NCI-H2196 (cell line): Measurements from ENCODE around the gene AKNA.
"Not testable (repeated sequence)": the region's sequence is repeated elsewhere in the genome, so short reads cannot be mapped to it uniquely, and the experiment has no call there.

Experiments used
- DNase-seq: peaks from one replicate; lab custom pipeline; 2025; ENCODE audit not compliant: unreplicated experiment; lab: John Stamatoyannopoulos, UW

AKNA gene

GRCh38 chr9:114322831-114323531, 64.8 kb downstream of the AKNA start, which contains the start of gene ORM1:
TSS of gene ORM1 (plus strand) at chr9:114323098. CDS start at chr9:114323134, 36 bp downstream.
- DNase-seq, result not testable (repeated sequence)

- not testable (repeated sequence) for DNase-seq
Measured at GRCh38 chr9:114322160-114322818, 65.5 kb downstream of the AKNA start.

- DNase-seq, result no peak
Measured at GRCh38 chr9:114321759-114322158, 66.0 kb downstream of the AKNA start.

- not testable (repeated sequence) for DNase-seq
Measured at GRCh38 chr9:114320710-114321109, 67.1 kb downstream of the AKNA start.

- DNase-seq, result no peak
Measured at GRCh38 chr9:114319147-114319546, 68.6 kb downstream of the AKNA start.

- no peak for DNase-seq
Measured at GRCh38 chr9:114318416-114318815, 69.4 kb downstream of the AKNA start.

- DNase-seq, result no peak
Measured at GRCh38 chr9:114317665-114318357, 70.0 kb downstream of the AKNA start.

GRCh38 chr9:114316605-114317230, 71.1 kb downstream of the AKNA start:
- DNase-seq, result no peak

- DNase-seq, result no peak
Measured at GRCh38 chr9:114315723-114316363, 71.9 kb downstream of the AKNA start.

- DNase-seq, result no peak
Measured at GRCh38 chr9:114314881-114315722, 72.7 kb downstream of the AKNA start.

GRCh38 chr9:114314256-114314867, 73.4 kb downstream of the AKNA start:
- no peak for DNase-seq

GRCh38 chr9:114313186-114313585, 74.6 kb downstream of the AKNA start:
- DNase-seq, result no peak

GRCh38 chr9:114312513-114312875, 75.3 kb downstream of the AKNA start:
- DNase-seq, result no peak

GRCh38 chr9:114311571-114312512, 75.9 kb downstream of the AKNA start:
- no peak for DNase-seq

- DNase-seq, result no peak
Measured at GRCh38 chr9:114310471-114311450, 77.0 kb downstream of the AKNA start.

GRCh38 chr9:114309096-114309495, 78.7 kb downstream of the AKNA start:
- no peak for DNase-seq

- DNase-seq, result no peak
Measured at GRCh38 chr9:114308361-114308950, 79.3 kb downstream of the AKNA start.
